ENCODE results near the gene OLFM2. TPM values are rescaled to one million over a fixed set of nuclear protein-coding genes. Genes with fewer than 3 reads are reported as not detected.

The OLFM2 gene
- total and polyA plus RNA-seq, 4 donors: 0.49 to 28.9 (median 2.3) TPM

- Histone ChIP-seq H3K9me3 (ENCODE audit: control insufficient read depth in 4 of 4, low read length in 3 of 4) (no peaks in the 10 kb centered on the region), H3K4me1 (ENCODE audit: control insufficient read depth in 4 of 4, insufficient read depth in 4 of 4, low read length in 3 of 4) (no peaks in the 10 kb centered on the region), H3K27me3 (ENCODE audit: control insufficient read depth in 4 of 4, insufficient read depth in 4 of 4, low read length in 3 of 4) (no peaks in the 10 kb centered on the region), H3K27ac (ENCODE audit: low read depth in 1 of 2, low read length in 2 of 2) (no peak overlapping the region), H3K4me3 (ENCODE audit: low read depth in 1 of 3, low read length in 3 of 3) (no peak overlapping the region), H3K9ac (ENCODE audit: low read depth in 1 of 2, low read length in 2 of 2) (no peak overlapping the region), H3K36me3 (ENCODE audit: control insufficient read depth in 4 of 4, insufficient read depth in 3 of 4, low read depth in 1 of 4, low read length in 3 of 4) (no peaks in the 10 kb centered on the region)
- no peak for DNase-seq (ENCODE audit: low spot score)
- 79% methylated on average over 13 of the region's 13 CpGs for WGBS
- TF ChIP-seq RAD21 (IDR thresholded peaks at IDR 0.05) (no peak), ZBTB33 (IDR thresholded peaks at IDR 0.05) (no peak), FOXA2 (IDR thresholded peaks at IDR 0.05) (no peak), REST (IDR thresholded peaks at IDR 0.05) (no peak), YY1 (IDR thresholded peaks at IDR 0.05) (no peak)
Measured at GRCh38 chr19:9875031-9875627, 61.2 kb downstream of the OLFM2 start.

DNA sequence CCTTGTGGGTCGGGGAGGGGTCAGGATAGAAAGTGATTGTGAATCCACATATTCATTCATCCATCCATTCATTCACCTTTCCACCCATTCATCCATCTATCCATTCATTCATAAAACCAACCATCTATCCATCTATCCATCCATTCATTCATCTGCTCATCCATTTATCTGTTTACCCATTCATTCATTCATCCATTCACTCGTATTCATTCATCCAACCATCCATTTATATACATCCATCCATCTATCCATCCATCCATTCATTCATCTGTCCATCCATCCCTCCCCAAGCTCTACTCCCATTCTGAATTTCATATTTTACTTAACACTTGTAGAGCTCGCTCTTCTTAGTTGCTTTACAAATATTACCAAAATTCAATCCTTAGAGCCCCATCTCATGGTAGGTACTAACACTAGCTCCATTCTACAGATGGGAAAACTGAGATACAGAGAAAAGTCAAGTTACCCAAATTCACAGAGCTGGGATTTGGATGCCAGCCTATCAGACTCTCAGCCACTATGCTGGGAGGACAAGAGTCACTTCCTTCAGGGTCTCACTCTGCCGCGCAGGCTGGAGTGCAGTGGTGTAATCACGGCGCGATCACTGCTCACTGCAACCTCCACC lies 63.6 kb downstream of the OLFM2 start:
- no peak overlapping the region for H3K9ac ChIP-seq (ENCODE audit: low read depth in 1 of 2, low read length in 2 of 2)
- H3K36me3 ChIP-seq (ENCODE audit: control insufficient read depth in 4 of 4, insufficient read depth in 3 of 4, low read depth in 1 of 4, low read length in 3 of 4): no peaks in the 10 kb centered on the region
- H3K27me3 ChIP-seq (ENCODE audit: control insufficient read depth in 4 of 4, insufficient read depth in 4 of 4, low read length in 3 of 4): no peaks in the 10 kb centered on the region
- WGBS: 94% methylated on average over 8 of the region's 8 CpGs
- no peak overlapping the region for H3K27ac ChIP-seq (ENCODE audit: low read depth in 1 of 2, low read length in 2 of 2)
- TF ChIP-seq ZBTB33 (IDR thresholded peaks at IDR 0.05): no peak
- no peak for TF ChIP-seq FOXA2 (IDR thresholded peaks at IDR 0.05)
- TF ChIP-seq, protein P1, sequence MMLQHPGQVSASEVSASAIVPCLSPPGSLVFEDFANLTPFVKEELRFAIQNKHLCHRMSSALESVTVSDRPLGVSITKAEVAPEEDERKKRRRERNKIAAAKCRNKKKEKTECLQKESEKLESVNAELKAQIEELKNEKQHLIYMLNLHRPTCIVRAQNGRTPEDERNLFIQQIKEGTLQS (IDR thresholded peaks at IDR 0.05): no peak
- TF ChIP-seq MAX (IDR thresholded peaks at IDR 0.05): no peak
- TF ChIP-seq FOXA1 (IDR thresholded peaks at IDR 0.05): no peak
- no peak for TF ChIP-seq YY1 (IDR thresholded peaks at IDR 0.05)
- TF ChIP-seq TAF1 (conservative IDR thresholded peaks at IDR 0.05): no peak
- no peak for TF ChIP-seq RAD21 (IDR thresholded peaks at IDR 0.05)
- no peak overlapping the region for H3K4me3 ChIP-seq (ENCODE audit: low read depth in 1 of 3, low read length in 3 of 3)
- no peaks in the 10 kb centered on the region for H3K9me3 ChIP-seq (ENCODE audit: control insufficient read depth in 4 of 4, low read length in 3 of 4)
- no peak for DNase-seq (ENCODE audit: low spot score)
- no peaks in the 10 kb centered on the region for H3K4me1 ChIP-seq (ENCODE audit: control insufficient read depth in 4 of 4, insufficient read depth in 4 of 4, low read length in 3 of 4)
